Gastroesophageal sphincter (tissue), 4 donors: Measurements from ENCODE around the gene SRPK1. TPM values are rescaled to one million over a fixed set of nuclear protein-coding genes. Genes with fewer than 3 reads are reported as not detected.
"Not testable (repeated sequence)": the region's sequence is repeated elsewhere in the genome, so short reads cannot be mapped to it uniquely, and the experiment has no call there.

Source experiments
- ATAC-seq: fragments of 150-250 bp; one replicate; pipeline ENCODE4 v1.9.1; 2016; ENCODE audit warnings: mild to moderate bottlenecking, moderate library complexity
- H3K27ac ChIP-seq, 4 donors: fragments of 200-600 bp; sonication (generic) in 3 of 4; 1 replicate in 3 of 4; 2 replicates in 1 of 4; pipeline ENCODE4 v1.5.1; 2016 to 2019
- H3K27me3 ChIP-seq: fragments of 200-600 bp; sonication (generic); one replicate; pipeline ENCODE4 v1.5.1; 2019
- H3K36me3 ChIP-seq, 2 donors: fragments of 200-600 bp; sonication (generic); one replicate each; pipeline ENCODE4 v1.5.1; 2019; ENCODE audit warnings: control low read depth in 1 of 2
- H3K4me1 ChIP-seq, 3 donors: fragments of 200-600 bp; sonication (generic); 1 replicate in 2 of 3; 2 replicates in 1 of 3; pipeline ENCODE4 v1.5.1; 2016 to 2019; ENCODE audit warnings: control low read depth in 2 of 3
- H3K4me3 ChIP-seq, 2 donors: fragments of 200-600 bp; sonication (generic); one replicate each; pipeline ENCODE4 v1.5.1; 2019; ENCODE audit warnings: mild to moderate bottlenecking in 1 of 2, moderate library complexity in 1 of 2
- H3K9me3 ChIP-seq, 3 donors: fragments of 200-600 bp; sonication (generic); one replicate each; pipeline ENCODE4 v1.5.1; 2017 to 2019; ENCODE audit warnings: control low read depth in 2 of 3
- CTCF ChIP-seq, 4 experiments: fragments of 200-600 bp in 2 of 4; fragments of 450-650 bp in 2 of 4; sonication (generic) in 1 of 4; IDR thresholded peaks; one replicate each; pipeline ENCODE4 v1.5.1; 2017 to 2019; ENCODE audit warnings: antibody characterized with exemption in 4 of 4, mild to moderate bottlenecking in 2 of 4, moderate library complexity in 2 of 4
- EP300 ChIP-seq: sonication (generic); formaldehyde crosslinking; IDR thresholded peaks from one replicate; pipeline ENCODE4 v1.6.1; 2017; ENCODE audit warnings: antibody characterized with exemption, mild to moderate bottlenecking
- POLR2A ChIP-seq, 2 donors: fragments of 450-650 bp; IDR thresholded peaks; one replicate each; pipeline ENCODE4 v1.6.1; 2017; ENCODE audit warnings: antibody characterized with exemption in 2 of 2, mild to moderate bottlenecking in 2 of 2, moderate library complexity in 1 of 2
- POLR2AphosphoS5 ChIP-seq: sonication (generic); formaldehyde crosslinking; IDR thresholded peaks from one replicate; pipeline ENCODE4 v1.6.1; 2017; ENCODE audit warnings: antibody characterized with exemption
- WGBS, 2 donors: methylation state at CpG; one replicate each; pipeline ENCODE4 v1.1.5; 2018; ENCODE audit warnings: low coverage in 1 of 2; 5-methylcytosine and 5-hydroxymethylcytosine counted together
- total RNA-seq, 4 donors: library from RNA; depleted of rRNA; stranded (reverse); fragments of >200 nt; gene quantifications; one replicate each; pipeline ENCODE4 v1.1.0, GENCODE V29; 2016

Gene SRPK1
- total RNA-seq, 4 donors from 2014 or later = 32.2 to 45.0 (median 37.4) TPM

- ATAC-seq = no peak
- Histone ChIP-seq H3K4me1 (no peaks in the 10 kb centered on the region), H3K27ac (no peak overlapping the region), H3K36me3 (no peaks in the 10 kb centered on the region), H3K4me3 (no peak overlapping the region), H3K27me3 (peaks cover 13% of the 10 kb centered on the region), H3K9me3 (no peaks in the 10 kb centered on the region)
- 78% methylated on average over 1 of the region's 1 CpG; no CpG with 5 or more reads in 1 of the 2 donors for WGBS, 2 donors
- no peak for TF ChIP-seq POLR2A (IDR thresholded peaks at IDR 0.05)
- TF ChIP-seq EP300 = no peak
- no peak for TF ChIP-seq POLR2AphosphoS5
Observed at GRCh38 chr6:35936681-35937359, 15.9 kb upstream of the SRPK1 start.

DNA sequence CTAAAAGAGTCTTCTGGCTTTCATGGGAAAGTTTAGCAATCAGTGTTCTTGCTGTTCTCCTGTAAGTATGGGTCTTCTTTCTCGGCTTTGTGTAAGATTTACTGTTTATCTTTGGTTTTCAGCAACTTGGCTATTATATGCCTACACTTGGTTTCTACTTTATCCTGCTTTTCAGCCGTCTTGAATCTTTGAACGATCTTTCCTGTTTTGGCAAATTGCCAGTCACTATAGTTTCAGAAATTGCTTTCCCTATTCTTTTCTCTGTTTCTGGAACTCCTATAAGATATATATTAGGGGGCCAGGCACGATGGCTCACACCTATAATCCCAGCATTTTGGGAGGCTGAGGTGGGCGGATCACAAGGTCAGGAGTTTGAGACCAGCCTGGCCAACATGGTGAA is 14.6 kb upstream of the SRPK1 start:
- no peak for TF ChIP-seq EP300
- no peaks in the 10 kb centered on the region for H3K9me3 ChIP-seq
- H3K4me3 ChIP-seq = no peak overlapping the region
- ATAC-seq = no peak
- H3K4me1 ChIP-seq = no peaks in the 10 kb centered on the region
- 20 to 24% methylated on average over 3 of the region's 5 CpGs for WGBS, 2 donors
- H3K27ac ChIP-seq = no peak overlapping the region
- H3K27me3 ChIP-seq = peaks cover 11% of the 10 kb centered on the region
- no peaks in the 10 kb centered on the region for H3K36me3 ChIP-seq

GRCh38 chr6:35933844-35934243 is 12.9 kb upstream of the SRPK1 start:
- no peak overlapping the region for H3K27ac ChIP-seq
- WGBS, 2 donors = 13% methylated on average over 1 of the region's 2 CpGs; no CpG with 5 or more reads in 1 of the 2 donors

GRCh38 chr6:35931873-35932272 is 11.0 kb upstream of the SRPK1 start:
- WGBS, 2 donors = 81 to 82% methylated on average over 7 to 9 of the region's 10 CpGs
- H3K27ac ChIP-seq, H3K27me3 ChIP-seq, H3K4me1 ChIP-seq, H3K4me3 ChIP-seq, H3K9me3 ChIP-seq, H3K36me3 ChIP-seq, ATAC-seq: not testable (repeated sequence)

More at GRCh38 chr6:35933844-35934243, 12.9 kb upstream of the SRPK1 start:
- H3K4me1 ChIP-seq = no peaks in the 10 kb centered on the region
- no peaks in the 10 kb centered on the region for H3K9me3 ChIP-seq
- H3K27me3 ChIP-seq = peaks cover 8% of the 10 kb centered on the region
- no peak for ATAC-seq
- TF ChIP-seq CTCF (IDR thresholded peaks at IDR 0.05) (no peak), EP300 (no peak), POLR2A (IDR thresholded peaks at IDR 0.05) (no peak), POLR2AphosphoS5 (no peak)
- H3K36me3 ChIP-seq = no peaks in the 10 kb centered on the region
- H3K4me3 ChIP-seq = no peak overlapping the region

- 100% methylated on average over 3 of the region's 30 CpGs; no CpG with 5 or more reads in 1 of the 2 donors for WGBS, 2 donors
- no peak for ATAC-seq
- H3K4me1 ChIP-seq = no peaks in the 10 kb centered on the region
- no peaks in the 10 kb centered on the region for H3K36me3 ChIP-seq
- H3K27ac ChIP-seq = no peak overlapping the region
- no peaks in the 10 kb centered on the region for H3K27me3 ChIP-seq
- no peaks in the 10 kb centered on the region for H3K9me3 ChIP-seq
- H3K4me3 ChIP-seq = no peak overlapping the region
- TF ChIP-seq EP300 = no peak
- no peak for TF ChIP-seq POLR2AphosphoS5
- no peak for TF ChIP-seq POLR2A (IDR thresholded peaks at IDR 0.05)
Observed at GRCh38 chr6:35931120-35931561, 10.2 kb upstream of the SRPK1 start.

- TF ChIP-seq EP300 = no peak
- no peak for TF ChIP-seq POLR2A (IDR thresholded peaks at IDR 0.05)
- no peak for TF ChIP-seq POLR2AphosphoS5
- TF ChIP-seq CTCF (IDR thresholded peaks at IDR 0.05) = no peak
- 78 to 80% methylated on average over 1 of the region's 1 CpG for WGBS, 2 donors
- H3K4me3 ChIP-seq = no peak overlapping the region
- H3K9me3 ChIP-seq = no peaks in the 10 kb centered on the region
- no peaks in the 10 kb centered on the region for H3K36me3 ChIP-seq
- no peaks in the 10 kb centered on the region for H3K4me1 ChIP-seq
- ATAC-seq = no peak
- H3K27me3 ChIP-seq = no peaks in the 10 kb centered on the region
- no peak overlapping the region for H3K27ac ChIP-seq
Observed at GRCh38 chr6:35929601-35930000, 8.7 kb upstream of the SRPK1 start.
